NCI-H2107 treated with DMSO at 0.1 percent for 48 hours (cell line): ENCODE data around the gene STXBP6.
"Not testable (repeated sequence)": the region's sequence is repeated elsewhere in the genome, so short reads cannot be mapped to it uniquely, and the experiment has no call there.

Source experiments
- DNase-seq: peaks from one replicate; lab custom pipeline; 2025; ENCODE audit not compliant: unreplicated experiment; lab: John Stamatoyannopoulos, UW

Gene STXBP6

GRCh38 chr14:24959791-24960331 lies 90.1 kb downstream of the STXBP6 start:
- no peak for DNase-seq

GRCh38 chr14:24958271-24958670 lies 91.7 kb downstream of the STXBP6 start:
- DNase-seq = no peak

GRCh38 chr14:24957814-24958213 lies 92.1 kb downstream of the STXBP6 start:
- DNase-seq = no peak

GRCh38 chr14:24956104-24956503 lies 93.8 kb downstream of the STXBP6 start:
- DNase-seq = no peak

GRCh38 chr14:24954700-24955037 lies 95.3 kb downstream of the STXBP6 start:
- DNase-seq = no peak

DNA sequence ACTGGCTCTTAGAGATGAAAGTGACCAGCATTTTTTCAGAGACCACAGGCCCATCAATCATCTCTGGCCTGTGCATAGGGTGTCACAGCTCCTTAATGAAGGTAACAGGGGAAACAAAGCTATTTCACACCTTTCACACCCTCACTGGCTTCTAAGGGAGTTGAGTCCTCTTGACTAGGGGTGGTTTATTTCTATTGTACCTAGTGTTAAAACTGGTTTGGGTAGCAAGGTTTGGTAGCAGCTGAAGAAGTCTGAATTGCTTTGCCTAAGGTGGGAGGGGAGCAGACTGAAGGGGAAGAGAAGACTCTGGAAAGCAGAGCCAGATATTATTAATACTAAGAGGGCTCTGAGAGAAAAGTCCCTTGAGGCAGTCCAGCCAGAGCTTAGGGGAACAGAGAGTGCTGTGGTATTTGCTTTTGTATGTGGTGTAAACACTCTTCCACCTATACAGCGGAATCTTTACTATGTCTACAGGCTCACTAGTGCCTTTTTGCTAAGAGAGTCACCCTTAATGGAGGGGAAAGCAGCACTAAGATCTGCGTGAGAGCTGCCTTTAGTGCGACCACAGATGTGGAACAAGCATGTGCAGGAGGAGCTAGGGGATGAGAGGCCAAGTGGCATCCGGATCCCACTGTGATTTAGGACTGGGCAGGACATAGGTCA lies 95.8 kb downstream of the STXBP6 start:
- no peak for DNase-seq

GRCh38 chr14:24952851-24953666 lies 96.9 kb downstream of the STXBP6 start:
- no peak for DNase-seq

DNA sequence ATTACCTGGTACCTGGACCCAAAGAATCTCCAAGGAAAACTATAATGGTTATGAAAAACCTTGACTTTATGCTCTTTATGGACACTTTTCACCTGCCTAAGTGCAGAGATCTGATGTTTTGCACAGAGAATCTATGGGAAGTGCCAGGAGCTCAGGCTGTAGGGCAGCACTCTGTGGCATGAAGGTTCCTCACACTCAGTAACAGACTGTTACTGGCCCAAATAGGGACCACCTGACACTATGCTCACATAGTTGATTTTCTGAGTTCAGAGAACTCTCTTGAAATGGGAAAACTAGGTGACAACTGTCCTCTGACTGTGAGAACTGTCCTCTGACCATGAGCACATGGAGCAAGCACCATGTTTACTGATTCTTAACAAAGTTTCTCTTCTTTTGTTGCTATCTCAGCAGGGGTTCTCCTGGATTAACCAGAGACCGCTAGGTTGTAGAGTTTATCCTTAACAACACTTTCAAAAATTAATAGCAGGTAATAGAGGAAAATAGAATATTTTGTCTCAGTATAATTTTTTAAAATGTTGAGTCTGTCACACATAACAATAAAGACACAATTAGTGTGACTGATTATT lies 101.6 kb downstream of the STXBP6 start:
- no peak for DNase-seq

DNA sequence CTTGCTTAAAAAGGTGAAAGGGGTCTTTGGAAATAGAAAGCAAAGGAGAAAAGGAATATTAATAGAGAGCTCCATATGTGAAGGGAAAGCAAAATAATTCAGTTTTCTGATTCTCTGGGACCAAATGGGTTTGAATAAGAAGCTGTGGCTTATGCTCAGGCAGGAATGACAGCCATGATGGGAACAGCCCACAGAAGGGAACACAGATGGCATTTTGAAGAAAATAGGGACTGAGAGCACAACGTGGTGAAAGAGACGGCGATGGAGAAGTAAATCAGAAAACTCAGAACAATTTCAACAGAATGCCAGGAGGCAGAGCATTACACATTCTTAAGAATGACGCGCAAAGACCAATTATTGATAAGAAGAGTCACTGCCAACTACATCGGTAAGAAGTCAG lies 102.8 kb downstream of the STXBP6 start:
- no peak for DNase-seq

DNA sequence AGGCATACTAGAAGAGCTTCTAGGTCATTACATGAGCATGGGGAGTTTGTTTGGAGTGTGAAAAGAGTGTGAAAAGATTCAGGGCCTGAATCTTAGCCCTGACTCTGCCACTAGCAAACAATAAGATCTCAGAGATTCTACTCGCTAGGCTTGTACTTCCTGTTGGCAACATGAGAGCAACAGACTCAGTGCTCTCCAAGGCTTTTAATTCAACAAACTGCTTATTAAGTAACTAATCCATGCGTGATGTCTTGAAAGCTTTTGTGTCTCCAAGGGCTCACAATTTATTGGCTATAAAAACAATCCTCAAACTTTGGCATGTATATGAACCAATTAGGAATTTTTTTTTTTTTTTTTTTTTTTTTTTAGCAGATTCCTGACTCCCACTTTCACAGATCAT lies 105.1 kb downstream of the STXBP6 start:
- peak; percentile 83 for DNase-seq

DNA sequence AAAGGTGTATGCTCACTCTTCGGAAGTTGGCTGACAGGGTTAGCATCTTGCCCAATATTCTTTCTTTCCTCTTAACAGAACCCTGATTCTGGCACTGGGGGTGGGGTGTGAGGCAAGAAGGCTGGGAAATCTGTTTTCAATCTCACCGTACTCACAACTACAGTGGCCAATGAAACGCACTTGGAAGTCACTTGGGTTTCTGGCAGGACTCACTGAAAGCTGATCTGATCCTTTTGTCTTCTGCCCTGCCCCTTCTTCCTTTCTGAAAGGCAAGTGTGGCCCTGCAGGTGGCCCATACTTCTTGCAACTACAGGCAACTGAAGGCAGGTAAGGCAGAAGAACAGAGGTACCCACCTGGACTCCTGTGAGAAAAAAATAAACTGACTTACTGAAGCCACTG lies 106.9 kb downstream of the STXBP6 start:
- peak; percentile 96 for DNase-seq

DNA sequence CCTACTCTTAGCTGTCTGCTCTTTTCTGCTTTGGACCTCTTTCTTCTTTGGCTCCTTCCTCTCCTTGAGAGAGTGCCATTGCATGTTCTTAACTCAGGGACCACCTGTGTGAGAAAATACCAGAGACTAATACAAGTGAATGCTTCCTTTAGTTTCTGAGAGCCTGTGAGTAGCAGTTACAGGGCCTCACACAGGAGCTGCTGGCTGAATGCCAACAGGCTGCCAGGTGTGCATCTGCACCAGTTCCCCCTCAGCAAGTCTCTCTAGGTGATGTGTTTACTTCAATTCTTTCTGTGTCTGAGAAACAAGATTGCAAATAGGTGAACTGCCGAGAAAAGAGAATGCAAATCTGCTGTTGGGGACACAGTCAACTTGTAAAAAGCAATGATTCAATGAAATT lies 108.2 kb downstream of the STXBP6 start:
- peak; percentile 97 for DNase-seq

DNA sequence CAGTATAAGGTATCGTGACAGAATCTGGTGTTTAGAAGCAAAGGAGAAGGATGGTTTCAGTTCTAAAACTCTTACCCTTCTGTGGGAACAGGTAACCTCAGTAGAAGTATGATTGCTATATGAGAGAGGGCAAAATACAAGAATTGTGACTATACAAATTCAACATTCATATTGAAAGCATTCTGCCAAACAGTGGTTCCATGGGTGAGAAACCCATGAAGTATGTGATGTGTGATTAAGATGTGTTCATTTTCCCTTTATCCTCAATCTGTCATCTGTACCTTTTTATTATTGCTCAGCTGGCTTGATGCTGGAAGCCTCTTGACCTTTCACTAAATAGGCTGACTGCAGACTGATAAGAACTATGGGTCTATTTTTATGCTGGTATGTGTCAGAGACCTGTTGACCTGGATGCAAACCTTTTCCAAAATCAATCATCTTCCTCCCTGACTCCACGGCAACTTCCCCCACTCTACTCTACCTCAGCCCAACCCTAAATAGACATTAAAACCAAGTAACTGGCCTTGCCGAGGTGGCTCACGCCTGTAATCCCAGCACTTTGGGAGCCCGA lies 109.6 kb downstream of the STXBP6 start:
- no peak for DNase-seq

DNA sequence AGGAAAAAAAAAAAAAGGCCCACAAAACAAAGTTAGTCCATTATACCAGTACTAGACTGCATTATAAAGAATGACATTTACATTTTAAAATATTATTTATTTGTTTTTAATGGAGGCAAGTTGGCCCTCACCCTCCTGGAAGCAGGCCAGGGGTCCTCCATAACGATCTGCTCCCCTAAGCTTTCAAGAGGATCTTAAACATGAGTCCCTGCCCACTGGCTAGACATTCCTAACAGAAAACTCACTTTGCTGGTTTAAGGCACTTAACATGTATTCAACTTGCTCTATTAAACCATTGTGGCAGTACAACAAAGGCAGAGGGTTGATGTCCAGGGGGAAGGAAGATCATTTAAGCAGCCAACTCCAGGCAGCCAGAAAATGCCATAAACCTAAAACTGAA lies 111.4 kb downstream of the STXBP6 start:
- no peak for DNase-seq

DNA sequence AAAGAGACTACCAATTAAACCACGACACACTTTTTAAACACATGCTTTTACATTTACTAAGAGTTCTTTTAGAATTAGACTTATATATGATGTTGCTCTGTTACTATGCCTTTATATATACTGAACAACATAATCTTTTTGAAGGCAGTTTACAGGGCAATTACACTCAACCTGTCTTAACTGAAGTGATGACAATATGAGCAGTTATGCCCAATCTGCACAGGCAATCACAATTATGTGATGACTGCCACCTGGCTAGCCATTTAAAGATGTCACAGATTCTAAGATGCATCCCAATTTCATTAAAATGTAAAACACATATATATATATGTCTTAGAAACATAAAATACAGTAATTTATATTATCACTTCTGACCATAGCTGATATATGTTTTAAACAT lies 112.6 kb downstream of the STXBP6 start:
- no peak for DNase-seq

- not testable (repeated sequence) for DNase-seq
These were observed 113.2 kb downstream of the STXBP6 start for GRCh38 chr14:24936773-24937172.

DNA sequence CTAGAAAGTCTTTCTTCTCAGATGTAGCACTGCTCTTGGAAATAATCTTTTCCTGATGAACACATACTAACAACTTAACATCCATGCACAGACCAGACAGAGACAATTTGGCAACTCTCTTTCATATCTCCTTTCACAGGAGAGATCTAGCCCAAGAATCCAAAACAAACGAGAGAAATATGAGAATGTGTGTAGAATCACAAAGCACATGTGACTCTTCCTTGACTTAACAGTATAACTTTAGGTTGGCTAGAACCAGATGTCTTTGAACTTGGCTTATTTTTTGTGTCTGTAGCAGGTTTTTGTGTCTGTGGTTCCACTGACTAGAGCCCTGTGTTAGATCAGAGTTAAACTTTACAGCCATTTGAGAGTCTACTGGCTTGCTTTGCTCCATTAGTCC lies 114.2 kb downstream of the STXBP6 start:
- no peak for DNase-seq

GRCh38 chr14:24928386-24928900 lies 121.5 kb downstream of the STXBP6 start:
- DNase-seq = no peak

GRCh38 chr14:24927809-24928208 lies 122.1 kb downstream of the STXBP6 start:
- DNase-seq = no peak

- no peak for DNase-seq
These were observed 124.1 kb downstream of the STXBP6 start for GRCh38 chr14:24925771-24926374.

GRCh38 chr14:24924544-24924943 lies 125.4 kb downstream of the STXBP6 start:
- DNase-seq = no peak
